Astrocyte (in vitro differentiated cells and primary cell): ENCODE data around the gene MTLN. TPM values are rescaled to one million over a fixed set of nuclear protein-coding genes. Genes with fewer than 3 reads are reported as not detected.

Experiments
- DNase-seq: peaks from one replicate; pipeline ENCODE4 v3.0.0-alpha.2; 2010; ENCODE audit warnings: low read depth
- FAIRE-seq: peaks from 2 replicates; lab custom pipeline; 2011; peaks lifted over from hg19 to GRCh38; lab: Jason Lieb, UNC
- H2AFZ ChIP-seq: 2 replicates; pipeline ENCODE4 v1.6.0; 2012; ENCODE audit warnings: low read depth, low read length, inconsistent platforms
- H3K27ac ChIP-seq: 2 replicates; pipeline ENCODE4 v1.5.1; 2011; ENCODE audit warnings: low read depth, low read length, inconsistent platforms
- H3K27me3 ChIP-seq: 2 replicates; pipeline ENCODE4 v1.6.0; 2011; ENCODE audit warnings: low read length, inconsistent platforms; ENCODE audit not compliant: insufficient read depth
- H3K36me3 ChIP-seq: 2 replicates; pipeline ENCODE4 v1.5.1; 2011; ENCODE audit warnings: low read length, inconsistent platforms; ENCODE audit not compliant: insufficient read depth
- H3K4me1 ChIP-seq: 2 replicates; pipeline ENCODE4 v1.5.1; 2011; ENCODE audit warnings: low read length, inconsistent platforms; ENCODE audit not compliant: insufficient read depth
- H3K4me2 ChIP-seq: 2 replicates; pipeline ENCODE4 v1.6.0; 2012; ENCODE audit warnings: low read length, inconsistent platforms
- H3K4me3 ChIP-seq: 2 replicates; pipeline ENCODE4 v1.5.1; 2011; ENCODE audit warnings: low read depth, mild to moderate bottlenecking, low read length, inconsistent platforms; ENCODE audit not compliant: insufficient read depth
- H3K79me2 ChIP-seq: 2 replicates; pipeline ENCODE4 v1.6.0; 2012; ENCODE audit warnings: mild to moderate bottlenecking, low read length, inconsistent platforms; ENCODE audit not compliant: insufficient read depth
- H3K9ac ChIP-seq: 2 replicates; pipeline ENCODE4 v1.6.0; 2012; ENCODE audit warnings: mild to moderate bottlenecking, low read length, inconsistent platforms
- H3K9me3 ChIP-seq: 2 replicates; pipeline ENCODE4 v1.5.1; 2012; ENCODE audit warnings: low read depth, mild to moderate bottlenecking, low read length, inconsistent platforms; ENCODE audit not compliant: insufficient read depth
- H4K20me1 ChIP-seq: 2 replicates; pipeline ENCODE4 v1.6.0; 2012; ENCODE audit warnings: low read length, inconsistent platforms; ENCODE audit not compliant: insufficient read depth
- H3K27ac Mint-ChIP-seq: one replicate; pipeline ENCODE4 v1.8.0; 2021; ENCODE audit warnings: mild to moderate bottlenecking, mixed read lengths; ENCODE audit not compliant: unreplicated experiment
- H3K27me3 Mint-ChIP-seq: one replicate; pipeline ENCODE4 v1.8.0; 2021; ENCODE audit warnings: low read depth, mixed read lengths; ENCODE audit not compliant: unreplicated experiment
- H3K36me3 Mint-ChIP-seq: one replicate; pipeline ENCODE4 v1.8.0; 2021; ENCODE audit warnings: low read depth, mixed read lengths; ENCODE audit not compliant: unreplicated experiment
- H3K4me1 Mint-ChIP-seq: one replicate; pipeline ENCODE4 v1.8.0; 2021; ENCODE audit warnings: low read depth, mixed read lengths; ENCODE audit not compliant: unreplicated experiment
- H3K4me3 Mint-ChIP-seq: one replicate; pipeline ENCODE4 v1.8.0; 2021; ENCODE audit warnings: mild to moderate bottlenecking, moderate library complexity, mixed read lengths; ENCODE audit not compliant: unreplicated experiment
- H3K9me3 Mint-ChIP-seq: one replicate; pipeline ENCODE4 v1.8.0; 2021; ENCODE audit warnings: mild to moderate bottlenecking, mixed read lengths; ENCODE audit not compliant: unreplicated experiment
- EZH2 ChIP-seq: IDR thresholded peaks from 2 replicates; pipeline ENCODE4 v1.6.1; 2012; ENCODE audit warnings: mild to moderate bottlenecking, low read length, inconsistent platforms; ENCODE audit not compliant: insufficient read depth
- total RNA-seq: library from RNA; stranded (reverse); gene quantifications from 2 replicates; pipeline ENCODE4 v1.2.1, GENCODE V29; 2021
- TF ChIP-seq, protein P1 (sequence below): IDR thresholded peaks from 2 replicates; pipeline ENCODE4 v1.5.1; 2011; ENCODE audit warnings: low read depth, mild to moderate bottlenecking, inconsistent platforms, low read length, moderate library complexity; ENCODE audit not compliant: insufficient read depth

MTLN gene
- total RNA-seq, 1 donor from 2014 or later, result 22.2 TPM

DNA sequence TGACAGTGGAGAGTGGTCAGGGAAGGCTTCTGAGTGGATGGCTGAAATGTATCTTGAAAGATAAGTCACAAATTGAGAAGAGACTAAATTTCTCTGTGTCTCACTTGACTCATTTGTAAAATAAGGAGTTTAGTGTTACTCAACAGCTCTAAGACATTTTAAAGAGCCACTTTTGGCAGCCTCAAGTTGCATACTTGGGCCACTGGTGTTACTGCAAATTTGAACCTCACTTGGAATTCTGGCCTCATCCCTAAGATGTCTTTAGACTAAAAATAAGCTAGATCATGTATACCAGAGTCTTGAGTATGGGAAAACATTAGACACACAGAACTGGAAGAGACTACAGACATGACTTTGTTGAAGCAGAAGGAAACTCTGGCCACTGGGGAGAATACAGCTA, 4.5 kb upstream of the MTLN start:
- FAIRE-seq, result no peak
- no peaks in the 10 kb centered on the region for H3K36me3 ChIP-seq
- no peaks in the 10 kb centered on the region for H3K9me3 ChIP-seq
- no peak overlapping the region for H2AFZ ChIP-seq
- H3K4me3 ChIP-seq, result no peak overlapping the region
- H3K9ac ChIP-seq, result no peak overlapping the region
- TF ChIP-seq, protein P1, sequence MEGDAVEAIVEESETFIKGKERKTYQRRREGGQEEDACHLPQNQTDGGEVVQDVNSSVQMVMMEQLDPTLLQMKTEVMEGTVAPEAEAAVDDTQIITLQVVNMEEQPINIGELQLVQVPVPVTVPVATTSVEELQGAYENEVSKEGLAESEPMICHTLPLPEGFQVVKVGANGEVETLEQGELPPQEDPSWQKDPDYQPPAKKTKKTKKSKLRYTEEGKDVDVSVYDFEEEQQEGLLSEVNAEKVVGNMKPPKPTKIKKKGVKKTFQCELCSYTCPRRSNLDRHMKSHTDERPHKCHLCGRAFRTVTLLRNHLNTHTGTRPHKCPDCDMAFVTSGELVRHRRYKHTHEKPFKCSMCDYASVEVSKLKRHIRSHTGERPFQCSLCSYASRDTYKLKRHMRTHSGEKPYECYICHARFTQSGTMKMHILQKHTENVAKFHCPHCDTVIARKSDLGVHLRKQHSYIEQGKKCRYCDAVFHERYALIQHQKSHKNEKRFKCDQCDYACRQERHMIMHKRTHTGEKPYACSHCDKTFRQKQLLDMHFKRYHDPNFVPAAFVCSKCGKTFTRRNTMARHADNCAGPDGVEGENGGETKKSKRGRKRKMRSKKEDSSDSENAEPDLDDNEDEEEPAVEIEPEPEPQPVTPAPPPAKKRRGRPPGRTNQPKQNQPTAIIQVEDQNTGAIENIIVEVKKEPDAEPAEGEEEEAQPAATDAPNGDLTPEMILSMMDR, result no peak
- no peak for TF ChIP-seq EZH2
- Mint-ChIP-seq H3K9me3 (peaks cover 18% of the 10 kb centered on the region), H3K4me3 (no peak overlapping the region), H3K27me3 (peaks cover 13% of the 10 kb centered on the region), H3K4me1 (peaks cover 7% of the 10 kb centered on the region), H3K36me3 (no peaks in the 10 kb centered on the region), H3K27ac (no peak overlapping the region)
- peak; percentile 4 for DNase-seq
- no peak overlapping the region for H3K4me2 ChIP-seq
- H4K20me1 ChIP-seq, result no peaks in the 10 kb centered on the region
- H3K4me1 ChIP-seq, result peaks cover 5% of the 10 kb centered on the region
- no peak overlapping the region for H3K27ac ChIP-seq
- H3K27me3 ChIP-seq, result peaks cover under 1% of the 10 kb centered on the region
- H3K79me2 ChIP-seq, result peaks cover 9% of the 10 kb centered on the region

- H3K27ac Mint-ChIP-seq, result no peak overlapping the region
- Histone ChIP-seq H4K20me1 (no peaks in the 10 kb centered on the region), H3K4me1 (peaks cover 7% of the 10 kb centered on the region), H2AFZ (no peak overlapping the region), H3K79me2 (peaks cover 13% of the 10 kb centered on the region), H3K9ac (no peak overlapping the region), H3K4me3 (no peak overlapping the region), H3K27ac (no peak overlapping the region), H3K36me3 (no peaks in the 10 kb centered on the region), H3K27me3 (no peaks in the 10 kb centered on the region), H3K9me3 (no peaks in the 10 kb centered on the region), H3K4me2 (no peak overlapping the region)
- FAIRE-seq (no peak), DNase-seq (no peak)
- peaks cover 10% of the 10 kb centered on the region for H3K4me1 Mint-ChIP-seq
- peaks cover 11% of the 10 kb centered on the region for H3K27me3 Mint-ChIP-seq
- peaks cover 15% of the 10 kb centered on the region for H3K9me3 Mint-ChIP-seq
- no peak for TF ChIP-seq EZH2
- TF ChIP-seq, protein P1, result no peak
- no peak overlapping the region for H3K4me3 Mint-ChIP-seq
- H3K36me3 Mint-ChIP-seq, result no peaks in the 10 kb centered on the region
These were observed 3.9 kb upstream of the MTLN start for GRCh38 chr2:110216199-110216598.

DNA sequence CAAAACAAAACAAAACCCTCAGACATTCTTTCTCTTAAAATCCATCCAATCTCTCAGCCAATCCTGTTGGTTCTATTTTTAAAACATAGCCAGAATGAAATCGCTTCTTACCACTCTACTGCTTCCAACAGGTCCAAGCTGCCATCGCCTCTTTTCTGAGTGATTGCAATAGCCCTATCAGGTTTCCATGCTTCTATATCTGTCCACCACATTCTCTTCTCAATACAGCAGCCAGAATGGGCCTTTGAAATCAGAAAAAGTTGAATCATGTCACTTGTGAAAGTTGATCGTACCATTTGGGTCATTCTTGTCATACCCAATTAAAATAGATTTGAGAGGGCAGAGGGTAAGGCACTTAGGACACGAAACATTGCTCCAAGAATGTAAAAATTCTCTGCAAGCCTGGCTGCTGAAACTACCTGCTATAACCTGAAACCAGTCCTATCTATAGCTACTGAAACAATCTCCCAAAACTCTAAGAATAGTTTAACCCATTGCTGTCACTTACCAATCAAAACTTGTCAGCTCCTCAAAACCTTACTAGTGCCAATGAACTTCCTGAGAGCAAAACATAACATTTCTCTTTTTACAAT, 3.3 kb upstream of the MTLN start:
- peaks cover 10% of the 10 kb centered on the region for H3K4me1 Mint-ChIP-seq
- FAIRE-seq (no peak), DNase-seq (no peak)
- H3K4me2 ChIP-seq, result no peak overlapping the region
- no peaks in the 10 kb centered on the region for H3K36me3 Mint-ChIP-seq
- peaks cover 10% of the 10 kb centered on the region for H3K27me3 Mint-ChIP-seq
- H3K27ac ChIP-seq, result no peak overlapping the region
- H3K9me3 ChIP-seq, result no peaks in the 10 kb centered on the region
- H3K9ac ChIP-seq, result no peak overlapping the region
- H3K4me3 Mint-ChIP-seq, result no peak overlapping the region
- H3K4me3 ChIP-seq, result no peak overlapping the region
- no peaks in the 10 kb centered on the region for H3K36me3 ChIP-seq
- H3K27ac Mint-ChIP-seq, result no peak overlapping the region
- H2AFZ ChIP-seq, result no peak overlapping the region
- H3K79me2 ChIP-seq, result peaks cover 13% of the 10 kb centered on the region
- no peak for TF ChIP-seq EZH2
- TF ChIP-seq, protein P1, result no peak
- H4K20me1 ChIP-seq, result no peaks in the 10 kb centered on the region
- peaks cover 15% of the 10 kb centered on the region for H3K9me3 Mint-ChIP-seq
- H3K4me1 ChIP-seq, result peaks cover 7% of the 10 kb centered on the region
- no peaks in the 10 kb centered on the region for H3K27me3 ChIP-seq
